Kidney epithelial cell (primary cell): ENCODE results near the gene SLC22A2. TPM values are rescaled to one million over a fixed set of nuclear protein-coding genes. Genes with fewer than 3 reads are reported as not detected.

Experiments used
- DNase-seq: peaks from one replicate; pipeline ENCODE4 v3.0.0-alpha.2; 2010; ENCODE audit warnings: low read depth
- H3K27me3 ChIP-seq: 2 replicates; pipeline ENCODE4 v1.6.0; 2011; ENCODE audit warnings: low read length; ENCODE audit not compliant: control insufficient read depth, insufficient read depth
- H3K36me3 ChIP-seq: 2 replicates; pipeline ENCODE4 v1.5.1; 2011; ENCODE audit warnings: low read length; ENCODE audit not compliant: control insufficient read depth, insufficient read depth
- H3K4me3 ChIP-seq: 2 replicates; pipeline ENCODE4 v1.5.1; 2011; ENCODE audit warnings: low read depth, mild to moderate bottlenecking, control low read depth, low read length
- CTCF ChIP-seq: IDR thresholded peaks from 2 replicates; pipeline ENCODE4 v1.5.1; 2011; ENCODE audit warnings: mild to moderate bottlenecking, moderate library complexity, low read length, control low read depth, inconsistent platforms; ENCODE audit not compliant: insufficient read depth, poor library complexity, severe bottlenecking
- total RNA-seq: library from RNA; depleted of rRNA; stranded (reverse); fragments of >200 nt; gene quantifications from 2 replicates; pipeline ENCODE4 v1.2.3, GENCODE V29; 2015

The SLC22A2 gene
- total RNA-seq, 1 donor from 2014 or later = 0.04 TPM

- H3K36me3 ChIP-seq = no peaks in the 10 kb centered on the region
- no peak overlapping the region for H3K4me3 ChIP-seq
- DNase-seq = no peak
- H3K27me3 ChIP-seq = no peaks in the 10 kb centered on the region
- TF ChIP-seq CTCF = no peak
These were observed 51.0 kb downstream of the SLC22A2 start for GRCh38 chr6:160207618-160208017.

DNA sequence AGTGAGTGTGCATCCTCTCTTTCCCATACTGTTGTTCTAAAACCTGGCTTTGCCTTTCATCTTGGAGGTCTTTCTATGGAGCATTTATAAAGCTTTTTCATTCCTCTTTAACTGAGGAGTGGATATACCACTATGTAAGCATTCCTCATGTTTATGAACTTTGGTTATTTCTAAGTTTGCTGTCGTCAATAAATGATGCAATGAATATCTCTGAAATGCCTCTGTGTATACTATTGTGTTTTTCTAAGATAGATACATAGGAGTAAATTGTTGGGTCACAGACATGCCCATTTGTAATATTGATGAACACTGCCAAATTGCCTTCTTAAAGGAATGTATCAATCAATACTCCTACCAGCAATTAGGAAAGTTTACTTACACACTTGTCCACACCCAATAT, 53.9 kb downstream of the SLC22A2 start:
- H3K4me3 ChIP-seq = no peak overlapping the region
- no peaks in the 10 kb centered on the region for H3K27me3 ChIP-seq
- no peak for TF ChIP-seq CTCF
- no peak for DNase-seq
- H3K36me3 ChIP-seq = no peaks in the 10 kb centered on the region

DNA sequence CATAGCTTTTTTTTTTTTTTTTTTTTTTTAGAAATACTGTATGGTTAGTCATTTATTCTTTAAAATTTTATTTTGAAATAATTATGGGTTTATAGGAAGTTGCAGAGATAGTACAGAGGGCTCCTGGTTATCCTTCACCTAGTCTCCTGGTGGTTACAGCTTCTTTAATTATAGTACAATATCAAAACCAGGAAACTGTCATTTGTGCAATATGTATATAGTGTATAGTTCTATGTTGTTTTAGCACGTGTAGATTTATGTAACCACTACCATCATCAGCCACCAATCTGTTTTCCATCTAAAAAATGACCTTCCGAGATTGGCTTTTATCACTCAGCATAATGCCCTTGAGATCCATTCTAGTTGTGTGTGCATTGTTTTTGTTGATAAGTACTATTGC, 54.7 kb downstream of the SLC22A2 start:
- Histone ChIP-seq H3K4me3 (no peak overlapping the region), H3K27me3 (no peaks in the 10 kb centered on the region), H3K36me3 (no peaks in the 10 kb centered on the region)
- DNase-seq = no peak
- no peak for TF ChIP-seq CTCF

- no peaks in the 10 kb centered on the region for H3K36me3 ChIP-seq
- DNase-seq = no peak
- no peaks in the 10 kb centered on the region for H3K27me3 ChIP-seq
- TF ChIP-seq CTCF = no peak
- no peak overlapping the region for H3K4me3 ChIP-seq
These were observed 55.1 kb downstream of the SLC22A2 start for GRCh38 chr6:160203522-160203921.

GRCh38 chr6:160203076-160203475, 55.5 kb downstream of the SLC22A2 start:
- no peak for TF ChIP-seq CTCF
- no peak for DNase-seq
- Histone ChIP-seq H3K27me3 (no peaks in the 10 kb centered on the region), H3K4me3 (no peak overlapping the region), H3K36me3 (no peaks in the 10 kb centered on the region)

- H3K4me3 ChIP-seq = no peak overlapping the region
- no peaks in the 10 kb centered on the region for H3K36me3 ChIP-seq
- no peak for TF ChIP-seq CTCF
- DNase-seq = peak; percentile 31
- H3K27me3 ChIP-seq = no peaks in the 10 kb centered on the region
These were observed 56.2 kb downstream of the SLC22A2 start for GRCh38 chr6:160202411-160202810.
